Loucy (cell line): ENCODE measurements around the gene EPHA7.

Experiments
- H2AFZ ChIP-seq: fragments of 200-600 bp; sonication (generic); 2 replicates; pipeline ENCODE4 v1.6.0; 2016; ENCODE audit warnings: antibody characterized with exemption, mild to moderate bottlenecking, low read length, moderate library complexity
- H3F3A ChIP-seq: fragments of 200-600 bp; 2 replicates; pipeline ENCODE4 v1.6.0; 2016; ENCODE audit warnings: antibody characterized with exemption, low read depth, mild to moderate bottlenecking
- H3K27me3 ChIP-seq: fragments of 200-600 bp; sonication (generic); 2 replicates; pipeline ENCODE4 v1.6.1; 2014; ENCODE audit warnings: low read length, mild to moderate bottlenecking; ENCODE audit not compliant: insufficient read depth, poor library complexity, severe bottlenecking
- H3K36me3 ChIP-seq: fragments of 200-600 bp; sonication (generic); 2 replicates; pipeline ENCODE4 v1.6.1; 2016; ENCODE audit warnings: low read length; ENCODE audit not compliant: insufficient read depth
- H3K4me1 ChIP-seq: fragments of 200-600 bp; sonication (generic); 2 replicates; pipeline ENCODE4 v1.5.1; 2014; ENCODE audit warnings: low read length, mild to moderate bottlenecking; ENCODE audit not compliant: insufficient read depth, poor library complexity, severe bottlenecking
- H3K4me2 ChIP-seq: fragments of 200-600 bp; sonication (generic); 2 replicates; pipeline ENCODE4 v1.6.0; 2014; ENCODE audit warnings: antibody characterized with exemption, low read length, low read depth, mild to moderate bottlenecking; ENCODE audit not compliant: poor library complexity, severe bottlenecking
- H3K4me3 ChIP-seq: fragments of 200-600 bp; sonication (generic); 2 replicates; pipeline ENCODE4 v1.5.1; 2014; ENCODE audit warnings: low read length, mild to moderate bottlenecking, mixed read lengths; ENCODE audit not compliant: poor library complexity, severe bottlenecking
- H3K79me2 ChIP-seq: fragments of 200-600 bp; sonication (generic); 2 replicates; pipeline ENCODE4 v1.6.1; 2014; ENCODE audit warnings: low read length; ENCODE audit not compliant: insufficient read depth
- H3K9ac ChIP-seq: fragments of 200-600 bp; sonication (generic); 2 replicates; pipeline ENCODE4 v1.6.0; 2014; ENCODE audit warnings: mild to moderate bottlenecking, low read depth, low read length, moderate library complexity; ENCODE audit not compliant: poor library complexity, severe bottlenecking
- H3K9me2 ChIP-seq: fragments of 200-600 bp; sonication (generic); replicated peaks from 2 replicates; pipeline ENCODE4 v1.6.1; 2016; ENCODE audit warnings: low read depth, low read length, mixed read lengths
- H3K9me3 ChIP-seq: fragments of 200-600 bp; sonication (generic); 2 replicates; pipeline ENCODE4 v1.6.1; 2014; ENCODE audit warnings: mild to moderate bottlenecking, antibody characterized with exemption, low read length, low read depth; ENCODE audit not compliant: insufficient read depth
- H4K20me1 ChIP-seq: fragments of 200-600 bp; sonication (generic); 2 replicates; pipeline ENCODE4 v1.6.0; 2014; ENCODE audit warnings: antibody characterized with exemption, low read length, mild to moderate bottlenecking; ENCODE audit not compliant: insufficient read depth, poor library complexity, severe bottlenecking
- EZH2phosphoT487 ChIP-seq: fragments of 200-600 bp; IDR thresholded peaks from 2 replicates; pipeline ENCODE4 v1.6.1; 2018; ENCODE audit warnings: antibody characterized with exemption, mild to moderate bottlenecking, moderate library complexity, borderline replicate concordance
- TF ChIP-seq, protein P1 (sequence below): fragments of 200-600 bp; sonication (generic); conservative IDR thresholded peaks from 2 replicates; pipeline ENCODE4 v1.5.1; 2014; ENCODE audit warnings: mild to moderate bottlenecking, antibody characterized with exemption, low read length

EPHA7 gene

GRCh38 chr6:93420163-93420795, 920 bp upstream of the EPHA7 start:
- Histone ChIP-seq H2AFZ (no peak overlapping the region), H3K9me2 (no peaks in the 10 kb centered on the region), H3K36me3 (no peaks in the 10 kb centered on the region), H3K9me3 (no peaks in the 10 kb centered on the region), H3F3A (no peaks in the 10 kb centered on the region), H3K9ac (no peak overlapping the region), H3K4me1 (no peaks in the 10 kb centered on the region), H3K27me3 (no peaks in the 10 kb centered on the region), H3K4me2 (no peak overlapping the region), H3K79me2 (no peaks in the 10 kb centered on the region), H3K4me3 (no peak overlapping the region), H4K20me1 (no peaks in the 10 kb centered on the region)
- TF ChIP-seq EZH2phosphoT487: no peak
- TF ChIP-seq, protein P1, sequence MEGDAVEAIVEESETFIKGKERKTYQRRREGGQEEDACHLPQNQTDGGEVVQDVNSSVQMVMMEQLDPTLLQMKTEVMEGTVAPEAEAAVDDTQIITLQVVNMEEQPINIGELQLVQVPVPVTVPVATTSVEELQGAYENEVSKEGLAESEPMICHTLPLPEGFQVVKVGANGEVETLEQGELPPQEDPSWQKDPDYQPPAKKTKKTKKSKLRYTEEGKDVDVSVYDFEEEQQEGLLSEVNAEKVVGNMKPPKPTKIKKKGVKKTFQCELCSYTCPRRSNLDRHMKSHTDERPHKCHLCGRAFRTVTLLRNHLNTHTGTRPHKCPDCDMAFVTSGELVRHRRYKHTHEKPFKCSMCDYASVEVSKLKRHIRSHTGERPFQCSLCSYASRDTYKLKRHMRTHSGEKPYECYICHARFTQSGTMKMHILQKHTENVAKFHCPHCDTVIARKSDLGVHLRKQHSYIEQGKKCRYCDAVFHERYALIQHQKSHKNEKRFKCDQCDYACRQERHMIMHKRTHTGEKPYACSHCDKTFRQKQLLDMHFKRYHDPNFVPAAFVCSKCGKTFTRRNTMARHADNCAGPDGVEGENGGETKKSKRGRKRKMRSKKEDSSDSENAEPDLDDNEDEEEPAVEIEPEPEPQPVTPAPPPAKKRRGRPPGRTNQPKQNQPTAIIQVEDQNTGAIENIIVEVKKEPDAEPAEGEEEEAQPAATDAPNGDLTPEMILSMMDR: no peak

DNA sequence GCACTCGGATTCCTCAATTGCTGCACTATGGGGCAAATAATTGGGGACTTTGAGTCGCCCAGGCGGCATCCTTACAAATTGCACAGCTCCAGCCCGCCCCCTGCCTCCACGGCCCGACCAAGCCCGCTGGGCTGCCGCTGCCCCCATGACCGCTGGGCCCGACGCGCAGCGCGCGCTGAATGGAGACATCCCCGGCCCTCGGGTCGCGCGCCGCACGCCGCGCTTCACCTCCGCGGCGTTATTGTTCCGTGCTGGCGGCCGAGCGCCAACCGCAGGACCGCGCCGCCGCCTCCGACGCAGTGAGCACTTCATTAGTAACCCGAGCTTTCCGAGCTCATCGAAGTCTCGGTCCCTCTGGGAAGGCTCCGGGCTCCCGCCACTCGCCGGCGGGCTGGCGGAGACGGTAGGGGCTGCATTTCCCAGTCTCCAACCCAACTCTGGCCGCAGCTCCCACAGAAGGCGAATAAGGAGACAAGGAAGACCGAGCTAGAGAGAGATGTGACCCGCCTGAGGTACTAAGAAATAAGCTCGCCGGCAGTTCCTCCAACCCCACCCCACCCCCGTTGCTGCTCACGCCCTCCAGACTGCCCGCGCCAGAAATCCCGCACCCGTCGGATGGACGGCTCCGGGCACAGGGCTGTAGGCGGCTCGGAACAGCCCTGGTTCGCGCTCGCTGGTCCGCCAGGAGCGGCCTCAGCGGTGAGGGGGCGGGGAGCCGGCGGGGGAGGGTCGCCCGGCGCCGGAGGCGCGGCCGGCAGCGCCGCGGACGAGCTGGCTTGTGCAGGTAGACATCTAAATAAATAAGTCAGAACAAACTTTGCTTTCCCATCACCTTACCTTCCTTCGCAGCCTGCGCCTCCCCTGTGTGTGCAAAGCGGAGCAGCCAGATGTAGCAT, 703 bp downstream of the EPHA7 start:
- H3K4me2 ChIP-seq: no peak overlapping the region
- no peaks in the 10 kb centered on the region for H3K27me3 ChIP-seq
- no peak overlapping the region for H3K9ac ChIP-seq
- no peaks in the 10 kb centered on the region for H3K9me2 ChIP-seq
- H3K36me3 ChIP-seq: no peaks in the 10 kb centered on the region
- no peaks in the 10 kb centered on the region for H3F3A ChIP-seq
- H4K20me1 ChIP-seq: no peaks in the 10 kb centered on the region
- no peak overlapping the region for H3K4me3 ChIP-seq
- no peak for TF ChIP-seq EZH2phosphoT487
- TF ChIP-seq, protein P1: no peak
- H3K9me3 ChIP-seq: no peaks in the 10 kb centered on the region
- no peak overlapping the region for H2AFZ ChIP-seq
- H3K79me2 ChIP-seq: no peaks in the 10 kb centered on the region
- H3K4me1 ChIP-seq: no peaks in the 10 kb centered on the region

DNA sequence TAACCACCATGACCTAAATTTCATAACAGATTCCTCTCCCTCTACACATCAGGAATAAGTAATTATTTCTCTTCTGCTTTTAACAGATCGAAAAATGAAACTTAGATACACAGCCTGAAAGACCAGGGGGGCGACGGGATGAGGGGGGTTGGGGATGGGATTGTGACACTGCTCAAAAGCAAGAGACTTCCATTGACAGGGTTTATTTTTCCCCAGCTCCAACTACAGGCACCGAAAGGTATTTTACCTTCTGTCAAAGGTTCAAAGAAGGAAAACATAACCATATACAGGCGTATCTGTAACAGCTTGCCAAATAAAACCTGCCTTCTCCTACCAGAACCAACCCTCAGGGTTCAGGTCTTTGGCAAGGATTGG, 1.3 kb downstream of the EPHA7 start:
- Histone ChIP-seq H3K4me3 (no peak overlapping the region), H4K20me1 (no peaks in the 10 kb centered on the region), H3K79me2 (no peaks in the 10 kb centered on the region), H3K9me2 (no peaks in the 10 kb centered on the region), H3F3A (no peaks in the 10 kb centered on the region), H3K4me2 (no peak overlapping the region), H3K36me3 (no peaks in the 10 kb centered on the region), H2AFZ (no peak overlapping the region), H3K4me1 (no peaks in the 10 kb centered on the region), H3K9ac (no peak overlapping the region), H3K27me3 (no peaks in the 10 kb centered on the region), H3K9me3 (no peaks in the 10 kb centered on the region)
- TF ChIP-seq, protein P1: no peak
- TF ChIP-seq EZH2phosphoT487: no peak
